Mesenchymal stem cell (in vitro differentiated cells and primary cell): ENCODE measurements around the gene ARHGAP6.
A peak's percentile ranks its signal among the peaks of the same experiment; 100 is the strongest.
"Not testable (repeated sequence)": the region's sequence is repeated elsewhere in the genome, so short reads cannot be mapped to it uniquely, and the experiment has no call there.

ENCODE experiments used
- DNase-seq: peaks from one replicate; pipeline ENCODE4 v3.0.0-alpha.2; 2013
- H2AFZ ChIP-seq: one replicate; pipeline ENCODE4 v1.6.1; 2013; ENCODE audit warnings: low read depth, mild to moderate bottlenecking, control low read depth, inconsistent platforms, low read length, moderate library complexity
- H2AK5ac ChIP-seq: 2 replicates; pipeline ENCODE4 v1.6.1; 2013; ENCODE audit warnings: low read length, moderate library complexity, mild to moderate bottlenecking, inconsistent platforms; ENCODE audit not compliant: severe bottlenecking
- H2BK120ac ChIP-seq: one replicate; pipeline ENCODE4 v1.6.1; 2013; ENCODE audit warnings: low read depth, mild to moderate bottlenecking, inconsistent platforms, low read length, moderate library complexity
- H2BK12ac ChIP-seq, 2 experiments: one replicate each; pipeline ENCODE4 v1.6.1; 2013; ENCODE audit warnings: inconsistent platforms in 2 of 2, low read length in 2 of 2, mild to moderate bottlenecking in 2 of 2, moderate library complexity in 2 of 2, control low read depth in 1 of 2
- H2BK15ac ChIP-seq: one replicate; pipeline ENCODE4 v1.6.1; 2013; ENCODE audit warnings: mild to moderate bottlenecking, low read depth, inconsistent platforms; ENCODE audit not compliant: poor library complexity, severe bottlenecking
- H2BK5ac ChIP-seq: 2 replicates; pipeline ENCODE4 v1.6.1; 2013; ENCODE audit warnings: low read depth, mild to moderate bottlenecking, low read length, control low read depth, inconsistent platforms; ENCODE audit not compliant: poor library complexity, severe bottlenecking
- H3K14ac ChIP-seq, 2 experiments: one replicate each; pipeline ENCODE4 v1.6.1; 2013; ENCODE audit warnings: inconsistent platforms in 2 of 2, low read length in 2 of 2, control low read depth in 1 of 2, mild to moderate bottlenecking in 1 of 2, moderate library complexity in 1 of 2
- H3K18ac ChIP-seq, 2 experiments: one replicate each; pipeline ENCODE4 v1.6.1; 2013; ENCODE audit warnings: inconsistent platforms in 2 of 2, low read length in 2 of 2, control low read depth in 1 of 2, low read depth in 1 of 2, mild to moderate bottlenecking in 1 of 2
- H3K23ac ChIP-seq, 2 experiments: one replicate each; pipeline ENCODE4 v1.6.1; 2013; ENCODE audit warnings: inconsistent platforms in 2 of 2, low read length in 2 of 2, mild to moderate bottlenecking in 2 of 2, moderate library complexity in 2 of 2, control low read depth in 1 of 2
- H3K27ac ChIP-seq: 2 replicates; pipeline ENCODE4 v1.5.1; 2013; ENCODE audit warnings: mild to moderate bottlenecking, moderate library complexity, low read length, control low read depth, inconsistent platforms; ENCODE audit not compliant: poor library complexity, severe bottlenecking
- H3K27me3 ChIP-seq, 2 experiments: 2 replicates each; pipeline versions ENCODE4 v1.6.1 to v1.7.0; 2013; ENCODE audit warnings: low read length in 2 of 2, mild to moderate bottlenecking in 2 of 2, moderate library complexity in 2 of 2, control low read depth in 1 of 2, inconsistent platforms in 1 of 2; ENCODE audit not compliant: control insufficient read depth in 1 of 2, insufficient read depth in 1 of 2
- H3K36me3 ChIP-seq, 2 experiments: 2 replicates each; pipeline versions ENCODE4 v1.6.1 to v1.7.0; 2013; ENCODE audit warnings: low read length in 2 of 2, control low read depth in 1 of 2, inconsistent platforms in 1 of 2, low read depth in 1 of 2, mild to moderate bottlenecking in 1 of 2; ENCODE audit not compliant: insufficient read depth in 2 of 2, control insufficient read depth in 1 of 2
- H3K4ac ChIP-seq, 2 experiments: one replicate each; pipeline ENCODE4 v1.6.1; 2013; ENCODE audit warnings: inconsistent platforms in 2 of 2, low read length in 2 of 2, mild to moderate bottlenecking in 2 of 2, moderate library complexity in 2 of 2, control low read depth in 1 of 2, low read depth in 1 of 2
- H3K4me1 ChIP-seq: 2 replicates; pipeline ENCODE4 v1.6.1; 2013; ENCODE audit warnings: low read depth, low read length, control low read depth; ENCODE audit not compliant: control insufficient read depth, insufficient read depth
- H3K4me2 ChIP-seq: 2 replicates; pipeline ENCODE4 v1.6.1; 2013; ENCODE audit warnings: low read length, mild to moderate bottlenecking, inconsistent platforms; ENCODE audit not compliant: poor library complexity, severe bottlenecking
- H3K4me3 ChIP-seq, 2 experiments: 2 replicates each; pipeline versions ENCODE4 v1.5.1 to v1.7.0; 2013; ENCODE audit warnings: low read length in 2 of 2, mild to moderate bottlenecking in 2 of 2, control low read depth in 1 of 2, low read depth in 1 of 2; ENCODE audit not compliant: insufficient read depth in 1 of 2
- H3K79me1 ChIP-seq: replicated peaks from 2 replicates; pipeline ENCODE4 v1.6.1; 2013; ENCODE audit warnings: mild to moderate bottlenecking, control low read depth, low read length, inconsistent platforms; ENCODE audit not compliant: poor library complexity, severe bottlenecking
- H3K9ac ChIP-seq: 2 replicates; pipeline ENCODE4 v1.7.0; 2013; ENCODE audit warnings: mild to moderate bottlenecking, low read length, moderate library complexity
- H3K9me3 ChIP-seq: 2 replicates; pipeline ENCODE4 v1.7.0; 2013; ENCODE audit warnings: mild to moderate bottlenecking, low read length; ENCODE audit not compliant: control insufficient read depth
- H4K8ac ChIP-seq: one replicate; pipeline ENCODE4 v1.6.1; 2013; ENCODE audit warnings: inconsistent platforms, mild to moderate bottlenecking, low read length, moderate library complexity
- H4K91ac ChIP-seq: one replicate; pipeline ENCODE4 v1.6.1; 2013; ENCODE audit warnings: mild to moderate bottlenecking, low read length, inconsistent platforms
- WGBS: methylation state at CpG from one replicate; pipeline ENCODE4 v1.1.7; 2013; ENCODE audit warnings: mixed read lengths; 5-methylcytosine and 5-hydroxymethylcytosine counted together

Gene ARHGAP6

DNA sequence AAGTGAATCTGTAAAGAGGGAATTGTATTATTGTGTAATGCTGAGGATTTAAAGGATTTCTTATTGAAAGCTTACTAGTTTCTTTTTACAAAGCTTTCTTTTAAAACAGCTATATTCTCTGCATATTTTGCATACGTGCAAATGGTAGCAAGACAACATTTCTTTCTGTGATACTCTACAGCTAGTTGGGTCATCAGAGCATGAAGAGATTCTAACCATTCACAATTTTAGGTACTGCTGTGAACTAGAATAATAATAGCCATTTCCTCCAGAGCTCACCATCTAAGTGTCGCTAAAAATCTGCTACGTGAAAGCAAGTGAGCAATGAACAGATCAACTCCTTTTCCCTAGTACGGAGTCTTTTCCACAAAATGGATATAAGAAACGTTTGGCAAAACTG lies 37.3 kb downstream of the ARHGAP6 start:
- H3K23ac ChIP-seq, result no peak overlapping the region
- 100% methylated on average over 2 of the region's 5 CpGs for WGBS
- H3K27ac ChIP-seq, result no peak overlapping the region

DNA sequence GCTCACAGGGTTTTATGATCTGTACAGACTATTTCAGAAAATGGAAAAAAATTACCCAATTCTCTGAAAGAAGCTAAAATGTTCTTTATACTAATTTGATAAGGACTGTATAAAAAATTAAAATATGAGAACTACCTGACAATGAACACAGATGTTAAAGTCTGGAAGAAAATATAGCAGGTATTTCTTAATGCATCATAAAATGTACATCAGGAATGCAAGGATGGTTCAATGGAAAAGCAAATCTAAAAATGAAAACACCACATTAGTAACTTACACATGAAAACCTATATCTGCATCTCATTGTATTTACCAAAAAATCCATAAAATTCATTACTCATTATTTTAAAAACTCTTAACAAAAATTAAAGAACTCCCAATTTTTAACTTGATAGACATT lies 39.4 kb downstream of the ARHGAP6 start:
- Histone ChIP-seq H2BK12ac (no peak overlapping the region), H3K27ac (no peak overlapping the region), H3K9ac (no peak overlapping the region), H3K27me3 (no peaks in the 10 kb centered on the region), H2BK120ac (no peak overlapping the region), H3K4me2 (no peak overlapping the region), H3K4me3 (no peak overlapping the region), H4K91ac (no peak overlapping the region), H2AFZ (no peak overlapping the region), H2BK15ac (no peak overlapping the region), H3K4me1 (no peaks in the 10 kb centered on the region), H2BK5ac (no peak overlapping the region), H3K79me1 (no peaks in the 10 kb centered on the region), H2AK5ac (no peak overlapping the region), H4K8ac (no peak overlapping the region), H3K4ac (no peak overlapping the region), H3K9me3 (peaks cover 41% of the 10 kb centered on the region), H3K14ac (no peak overlapping the region), H3K36me3 (no peaks in the 10 kb centered on the region), H3K23ac (no peak overlapping the region), H3K18ac (no peak overlapping the region)
- DNase-seq, result no peak

More for the DNA sequence above, 37.3 kb downstream of the ARHGAP6 start:
- H2BK120ac ChIP-seq, result no peak overlapping the region
- no peak overlapping the region for H3K4me3 ChIP-seq
- no peak overlapping the region for H3K18ac ChIP-seq
- H4K91ac ChIP-seq, result no peak overlapping the region
- H2BK15ac ChIP-seq, result no peak overlapping the region
- H3K9ac ChIP-seq, result no peak overlapping the region
- DNase-seq, result no peak
- no peaks in the 10 kb centered on the region for H3K27me3 ChIP-seq
- no peak overlapping the region for H3K4ac ChIP-seq
- H3K4me2 ChIP-seq, result no peak overlapping the region
- H3K36me3 ChIP-seq, result no peaks in the 10 kb centered on the region
- no peak overlapping the region for H2BK12ac ChIP-seq
- H4K8ac ChIP-seq, result no peak overlapping the region
- H2AK5ac ChIP-seq, result no peak overlapping the region
- peaks cover 41% of the 10 kb centered on the region for H3K9me3 ChIP-seq
- H3K14ac ChIP-seq, result no peak overlapping the region
- H2BK5ac ChIP-seq, result no peak overlapping the region
- H2AFZ ChIP-seq, result no peak overlapping the region
- H3K4me1 ChIP-seq, result no peaks in the 10 kb centered on the region
- H3K79me1 ChIP-seq, result no peaks in the 10 kb centered on the region

DNA sequence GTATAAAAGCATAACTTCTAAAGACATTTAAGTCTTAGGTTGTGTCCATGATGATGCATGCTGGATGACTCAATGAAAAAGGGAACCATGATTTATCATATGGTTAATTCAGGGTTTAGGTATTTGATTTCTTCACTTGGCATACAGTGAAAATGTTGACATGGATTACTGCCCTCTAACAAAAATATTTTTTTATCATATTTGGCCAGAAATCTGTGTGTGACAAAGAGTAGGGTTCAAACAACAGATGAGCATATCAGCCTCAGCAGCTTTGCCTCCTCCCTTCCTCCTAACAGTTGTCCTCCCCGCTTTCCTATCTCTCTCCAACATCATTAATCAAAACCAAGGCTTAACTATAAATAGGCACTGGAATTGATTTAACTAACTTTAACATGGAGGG lies 46.3 kb downstream of the ARHGAP6 start:
- Histone ChIP-seq H4K91ac (no peak overlapping the region), H3K27ac (no peak overlapping the region), H2AFZ (no peak overlapping the region), H3K9ac (peak overlapping the region; percentile 16), H3K18ac (no peak overlapping the region), H3K36me3 (no peaks in the 10 kb centered on the region), H2BK12ac (no peak overlapping the region), H3K79me1 (no peaks in the 10 kb centered on the region), H3K4ac (no peak overlapping the region), H3K4me3 (no peak overlapping the region), H3K4me2 (no peak overlapping the region), H3K9me3 (peaks cover 8% of the 10 kb centered on the region), H2AK5ac (no peak overlapping the region), H4K8ac (no peak overlapping the region), H2BK15ac (no peak overlapping the region), H3K27me3 (no peaks in the 10 kb centered on the region), H3K23ac (no peak overlapping the region), H2BK120ac (no peak overlapping the region), H3K4me1 (no peaks in the 10 kb centered on the region), H3K14ac (no peak overlapping the region), H2BK5ac (no peak overlapping the region)
- DNase-seq, result no peak
- no CpG with 5 or more reads among the region's 1 CpG for WGBS

DNA sequence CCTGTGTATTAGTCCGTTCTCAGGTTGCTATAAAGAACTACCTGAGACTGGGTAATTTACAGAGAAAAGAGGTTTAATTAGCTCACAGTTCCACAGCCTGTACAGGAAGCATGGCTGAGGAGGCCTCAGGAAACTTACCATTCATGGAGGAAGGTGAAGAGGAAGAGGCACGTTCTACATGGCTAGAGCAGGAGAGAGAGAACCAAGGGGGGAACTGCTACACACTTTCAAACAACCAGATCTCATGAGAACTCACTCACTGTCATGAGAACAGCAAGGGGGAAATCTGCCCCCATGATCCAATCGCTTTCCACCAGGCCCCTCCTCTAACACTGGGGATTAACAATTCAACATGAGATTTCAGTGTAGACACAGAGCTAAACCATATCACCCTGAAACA lies 51.5 kb downstream of the ARHGAP6 start:
- 100% methylated on average over 3 of the region's 3 CpGs for WGBS
- not testable (repeated sequence) for H3K4me2 ChIP-seq, H3K27me3 ChIP-seq, H3K79me1 ChIP-seq, H3K9me3 ChIP-seq, H3K4me1 ChIP-seq, H2AK5ac ChIP-seq, DNase-seq, H2BK15ac ChIP-seq, H4K91ac ChIP-seq, H4K8ac ChIP-seq, H3K23ac ChIP-seq, H3K14ac ChIP-seq, H3K9ac ChIP-seq, H2BK120ac ChIP-seq, H2BK5ac ChIP-seq, H3K4ac ChIP-seq, H3K4me3 ChIP-seq, H2BK12ac ChIP-seq, H3K36me3 ChIP-seq, H3K18ac ChIP-seq, H3K27ac ChIP-seq, H2AFZ ChIP-seq
